Measurements from ENCODE around the gene STON2. TPM values are rescaled to one million over a fixed set of nuclear protein-coding genes. Genes with fewer than 3 reads are reported as not detected.

STON2 gene
- total RNA-seq, 1 experiment from 2014 or later: 8.6 TPM

DNA sequence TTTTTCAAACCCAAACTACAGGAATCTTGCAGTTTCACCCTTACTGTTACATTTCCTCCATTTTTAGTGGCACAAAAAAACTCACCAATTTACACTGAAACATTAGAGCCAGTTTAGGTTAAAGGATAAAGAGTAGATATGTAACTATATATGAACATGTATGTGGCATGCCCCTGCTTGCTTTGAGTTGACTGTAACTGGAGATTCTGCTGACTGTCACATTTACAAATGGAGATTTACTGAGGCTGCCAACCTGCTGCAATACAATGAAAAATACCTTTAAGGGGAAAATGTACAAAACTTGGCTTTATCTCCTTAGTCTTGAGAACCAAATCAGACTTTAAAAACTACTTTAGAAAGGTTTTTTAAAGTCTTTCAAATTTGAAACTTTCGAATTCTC is 28.3 kb downstream of the STON2 start:
- intact Hi-C loops (cut with micrococcal nuclease; ENCODE audit: unreplicated experiment): no loop called here
- Histone ChIP-seq H3K4me3 (ENCODE audit: low read depth, low read length, poor library complexity, severe bottlenecking) (no peak overlapping the region), H3K36me3 (ENCODE audit: insufficient read depth, low read length, poor library complexity, severe bottlenecking) (no peaks in the 10 kb centered on the region), H3K9me3 (ENCODE audit: low read depth, low read length, poor library complexity, severe bottlenecking) (no peaks in the 10 kb centered on the region), H3K4me1 (ENCODE audit: insufficient read depth, low read length, poor library complexity, severe bottlenecking) (no peaks in the 10 kb centered on the region), H3K27me3 (replicated peaks; ENCODE audit: insufficient read depth, low read depth, low read length, poor library complexity) (no peaks in the 10 kb centered on the region), H3K27ac (ENCODE audit: low read depth, low read length, poor library complexity, severe bottlenecking) (no peak overlapping the region)
- no peak for TF ChIP-seq EZH2 (IDR thresholded peaks at IDR 0.05; ENCODE audit: borderline replicate concordance, low read depth, low read length, poor library complexity, severe bottlenecking)
- TF ChIP-seq, protein P1, sequence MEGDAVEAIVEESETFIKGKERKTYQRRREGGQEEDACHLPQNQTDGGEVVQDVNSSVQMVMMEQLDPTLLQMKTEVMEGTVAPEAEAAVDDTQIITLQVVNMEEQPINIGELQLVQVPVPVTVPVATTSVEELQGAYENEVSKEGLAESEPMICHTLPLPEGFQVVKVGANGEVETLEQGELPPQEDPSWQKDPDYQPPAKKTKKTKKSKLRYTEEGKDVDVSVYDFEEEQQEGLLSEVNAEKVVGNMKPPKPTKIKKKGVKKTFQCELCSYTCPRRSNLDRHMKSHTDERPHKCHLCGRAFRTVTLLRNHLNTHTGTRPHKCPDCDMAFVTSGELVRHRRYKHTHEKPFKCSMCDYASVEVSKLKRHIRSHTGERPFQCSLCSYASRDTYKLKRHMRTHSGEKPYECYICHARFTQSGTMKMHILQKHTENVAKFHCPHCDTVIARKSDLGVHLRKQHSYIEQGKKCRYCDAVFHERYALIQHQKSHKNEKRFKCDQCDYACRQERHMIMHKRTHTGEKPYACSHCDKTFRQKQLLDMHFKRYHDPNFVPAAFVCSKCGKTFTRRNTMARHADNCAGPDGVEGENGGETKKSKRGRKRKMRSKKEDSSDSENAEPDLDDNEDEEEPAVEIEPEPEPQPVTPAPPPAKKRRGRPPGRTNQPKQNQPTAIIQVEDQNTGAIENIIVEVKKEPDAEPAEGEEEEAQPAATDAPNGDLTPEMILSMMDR (conservative IDR thresholded peaks at IDR 0.05; ENCODE audit: low read depth, low read length): no peak
- CTCF ChIA-PET: no interaction called here
- POLR2A ChIA-PET (ENCODE audit: low non-redundant PET): no interaction called here
- no peak for DNase-seq (ENCODE audit: low spot score)
- no TSS peak for BruUV-seq (replicated peaks)

- Histone ChIP-seq H3K9me3 (ENCODE audit: low read depth, low read length, poor library complexity, severe bottlenecking) (no peaks in the 10 kb centered on the region), H3K27ac (ENCODE audit: low read depth, low read length, poor library complexity, severe bottlenecking) (no peak overlapping the region), H3K4me1 (ENCODE audit: insufficient read depth, low read length, poor library complexity, severe bottlenecking) (peaks cover 16% of the 10 kb centered on the region), H3K27me3 (replicated peaks; ENCODE audit: insufficient read depth, low read depth, low read length, poor library complexity) (no peaks in the 10 kb centered on the region), H3K4me3 (ENCODE audit: low read depth, low read length, poor library complexity, severe bottlenecking) (no peak overlapping the region), H3K36me3 (ENCODE audit: insufficient read depth, low read length, poor library complexity, severe bottlenecking) (no peaks in the 10 kb centered on the region)
- no peak for DNase-seq (ENCODE audit: low spot score)
- no TSS peak for BruUV-seq (replicated peaks)
- CTCF ChIA-PET: no interaction called here
- intact Hi-C loops (cut with micrococcal nuclease; ENCODE audit: unreplicated experiment): no loop called here
- POLR2A ChIA-PET (ENCODE audit: low non-redundant PET): no interaction called here
- TF ChIP-seq EZH2 (IDR thresholded peaks at IDR 0.05; ENCODE audit: borderline replicate concordance, low read depth, low read length, poor library complexity, severe bottlenecking): no peak
- TF ChIP-seq, protein P1 (conservative IDR thresholded peaks at IDR 0.05; ENCODE audit: low read depth, low read length): no peak
Measured at GRCh38 chr14:81367563-81367962, 32.6 kb downstream of the STON2 start.

DNA sequence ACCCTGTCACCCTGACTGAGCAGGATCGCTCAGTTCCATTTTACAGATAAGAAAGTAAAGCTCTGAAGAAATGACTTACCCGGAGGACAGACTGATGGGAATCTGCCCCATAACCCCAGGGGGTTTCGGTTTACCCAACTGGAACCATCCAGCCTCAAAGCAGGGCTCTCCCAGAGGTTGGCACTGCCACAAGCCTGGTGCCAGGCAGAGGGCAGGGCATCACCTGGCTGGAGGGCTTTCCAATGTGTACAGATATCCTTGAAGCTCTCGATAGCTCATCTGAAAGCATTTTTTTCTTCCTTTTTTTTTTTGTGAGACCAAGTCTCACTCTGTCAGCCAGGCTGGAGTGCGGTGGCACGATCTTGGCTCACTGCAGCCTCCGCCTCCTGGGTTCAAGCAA is 33.2 kb downstream of the STON2 start:
- Histone ChIP-seq H3K9me3 (ENCODE audit: low read depth, low read length, poor library complexity, severe bottlenecking) (no peaks in the 10 kb centered on the region), H3K36me3 (ENCODE audit: insufficient read depth, low read length, poor library complexity, severe bottlenecking) (no peaks in the 10 kb centered on the region), H3K27me3 (replicated peaks; ENCODE audit: insufficient read depth, low read depth, low read length, poor library complexity) (no peaks in the 10 kb centered on the region), H3K4me3 (ENCODE audit: low read depth, low read length, poor library complexity, severe bottlenecking) (no peak overlapping the region), H3K27ac (ENCODE audit: low read depth, low read length, poor library complexity, severe bottlenecking) (no peak overlapping the region), H3K4me1 (ENCODE audit: insufficient read depth, low read length, poor library complexity, severe bottlenecking) (peaks cover 16% of the 10 kb centered on the region)
- DNase-seq (ENCODE audit: low spot score): no peak
- TF ChIP-seq EZH2 (IDR thresholded peaks at IDR 0.05; ENCODE audit: borderline replicate concordance, low read depth, low read length, poor library complexity, severe bottlenecking): no peak
- TF ChIP-seq, protein P1 (conservative IDR thresholded peaks at IDR 0.05; ENCODE audit: low read depth, low read length): no peak
- POLR2A ChIA-PET (ENCODE audit: low non-redundant PET): no interaction called here
- BruUV-seq (replicated peaks): no TSS peak
- CTCF ChIA-PET: no interaction called here
- intact Hi-C loops (cut with micrococcal nuclease; ENCODE audit: unreplicated experiment): no loop called here

Measured in A673 (cell line).